Measurements from ENCODE around the gene HS3ST3A1. TPM values are rescaled to one million over a fixed set of nuclear protein-coding genes. Genes with fewer than 3 reads are reported as not detected.

Gene HS3ST3A1
- total and polyA plus RNA-seq, 12 donors: 0.12 to 4.1 (median 1.6) TPM; not detected in 1

GRCh38 chr17:13646969-13647542, 45.3 kb upstream of the HS3ST3A1 start:
- Histone ChIP-seq H3K36me3 (no peaks in the 10 kb centered on the region), H3K9me3 (no peaks in the 10 kb centered on the region), H3K27ac (no peak overlapping the region), H3K4me1 (peaks cover 0 to 6% (median 0%) of the 10 kb centered on the region in 9 donors), H3K4me3 (no peak overlapping the region), H3K27me3 (no peaks in the 10 kb centered on the region)
- TF ChIP-seq CTCF (IDR thresholded peaks at IDR 0.05): no peak
- 65 to 69% methylated on average over 5 of the region's 5 CpGs for WGBS, 2 donors
- no peak for DNase-seq
- intact Hi-C loops (cut with DNase I): no loop called here
- no peak for ATAC-seq

GRCh38 chr17:13646411-13646810, 44.7 kb upstream of the HS3ST3A1 start:
- no peaks in the 10 kb centered on the region for H3K9me3 ChIP-seq
- peaks cover 0 to 6% (median 0%) of the 10 kb centered on the region in 9 donors for H3K4me1 ChIP-seq
- no peak overlapping the region for H3K27ac ChIP-seq
- H3K4me3 ChIP-seq: no peak overlapping the region
- WGBS, 2 donors: 58 to 68% methylated on average over 2 of the region's 2 CpGs
- intact Hi-C loops (cut with DNase I): no loop called here
- no peaks in the 10 kb centered on the region for H3K36me3 ChIP-seq
- no peak for ATAC-seq
- TF ChIP-seq CTCF (IDR thresholded peaks at IDR 0.05): no peak
- no peak for DNase-seq
- no peaks in the 10 kb centered on the region for H3K27me3 ChIP-seq

- Histone ChIP-seq H3K36me3 (no peaks in the 10 kb centered on the region), H3K9me3 (no peaks in the 10 kb centered on the region), H3K4me3 (no peak overlapping the region), H3K27me3 (no peaks in the 10 kb centered on the region), H3K27ac (no peak overlapping the region), H3K4me1 (peaks cover 0 to 11% (median 0%) of the 10 kb centered on the region in 9 donors)
- intact Hi-C loops (cut with DNase I): no loop called here
- WGBS, 2 donors: 89 to 92% methylated on average over 2 of the region's 2 CpGs
- ATAC-seq: no peak
- no peak for TF ChIP-seq CTCF (IDR thresholded peaks at IDR 0.05)
- no peak for DNase-seq
Measured at GRCh38 chr17:13643180-13643579, 41.5 kb upstream of the HS3ST3A1 start.

- H3K27ac ChIP-seq: peak overlapping the region in 1 of 10 donors; percentile 22
- peaks cover 0 to 11% (median 0%) of the 10 kb centered on the region in 9 donors for H3K4me1 ChIP-seq
- 13 to 24% methylated on average over 2 of the region's 2 CpGs for WGBS, 2 donors
- no peaks in the 10 kb centered on the region for H3K27me3 ChIP-seq
- H3K9me3 ChIP-seq: no peaks in the 10 kb centered on the region
- H3K4me3 ChIP-seq: no peak overlapping the region
- intact Hi-C loops (cut with DNase I): no loop called here
- H3K36me3 ChIP-seq: no peaks in the 10 kb centered on the region
- DNase-seq (peak in 1 of 2 donors; percentile 35), ATAC-seq (peak in 6 of 8 donors; percentile 89 to 98 (median 94))
- TF ChIP-seq CTCF (IDR thresholded peaks at IDR 0.05): no peak
Measured at GRCh38 chr17:13642188-13642587, 40.5 kb upstream of the HS3ST3A1 start.

Measured in heart right ventricle (tissue), 16 donors.